Measurements from ENCODE around the gene GPR161.
A peak's percentile ranks its signal among the peaks of the same experiment; 100 is the strongest.

The GPR161 gene

DNA sequence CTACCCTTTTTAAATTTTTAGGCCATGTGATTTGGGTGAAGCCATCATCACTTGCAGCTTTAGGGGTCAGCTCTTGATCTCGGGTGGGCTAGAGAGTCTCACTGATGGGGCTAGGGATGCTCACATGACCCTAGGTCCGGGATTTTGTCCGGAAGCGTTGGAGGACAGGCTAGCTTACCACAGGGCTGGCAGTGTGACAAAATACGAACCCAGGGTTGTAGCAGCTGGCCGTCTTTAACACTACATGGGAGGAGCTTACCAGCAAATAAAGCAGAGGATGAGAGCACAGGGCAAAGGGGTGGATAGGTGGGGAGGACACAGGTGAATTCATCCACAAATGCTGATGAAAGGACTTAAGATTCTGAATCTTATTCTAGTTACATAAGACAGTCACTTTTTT, 21.9 kb downstream of the GPR161 start:
- DNase-seq (ENCODE audit: low read depth): no peak
- TF ChIP-seq, protein P1, sequence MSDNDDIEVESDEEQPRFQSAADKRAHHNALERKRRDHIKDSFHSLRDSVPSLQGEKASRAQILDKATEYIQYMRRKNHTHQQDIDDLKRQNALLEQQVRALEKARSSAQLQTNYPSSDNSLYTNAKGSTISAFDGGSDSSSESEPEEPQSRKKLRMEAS (IDR thresholded peaks at IDR 0.05; ENCODE audit: low read depth, low read length): no peak
- TF ChIP-seq, protein P2, sequence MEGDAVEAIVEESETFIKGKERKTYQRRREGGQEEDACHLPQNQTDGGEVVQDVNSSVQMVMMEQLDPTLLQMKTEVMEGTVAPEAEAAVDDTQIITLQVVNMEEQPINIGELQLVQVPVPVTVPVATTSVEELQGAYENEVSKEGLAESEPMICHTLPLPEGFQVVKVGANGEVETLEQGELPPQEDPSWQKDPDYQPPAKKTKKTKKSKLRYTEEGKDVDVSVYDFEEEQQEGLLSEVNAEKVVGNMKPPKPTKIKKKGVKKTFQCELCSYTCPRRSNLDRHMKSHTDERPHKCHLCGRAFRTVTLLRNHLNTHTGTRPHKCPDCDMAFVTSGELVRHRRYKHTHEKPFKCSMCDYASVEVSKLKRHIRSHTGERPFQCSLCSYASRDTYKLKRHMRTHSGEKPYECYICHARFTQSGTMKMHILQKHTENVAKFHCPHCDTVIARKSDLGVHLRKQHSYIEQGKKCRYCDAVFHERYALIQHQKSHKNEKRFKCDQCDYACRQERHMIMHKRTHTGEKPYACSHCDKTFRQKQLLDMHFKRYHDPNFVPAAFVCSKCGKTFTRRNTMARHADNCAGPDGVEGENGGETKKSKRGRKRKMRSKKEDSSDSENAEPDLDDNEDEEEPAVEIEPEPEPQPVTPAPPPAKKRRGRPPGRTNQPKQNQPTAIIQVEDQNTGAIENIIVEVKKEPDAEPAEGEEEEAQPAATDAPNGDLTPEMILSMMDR (IDR thresholded peaks at IDR 0.05; ENCODE audit: low read depth, low read length): no peak
- TF ChIP-seq MYC (IDR thresholded peaks at IDR 0.05; ENCODE audit: low read depth, low read length): no peak
- no peak for TF ChIP-seq POLR2A (IDR thresholded peaks at IDR 0.05; ENCODE audit: extremely low read depth, insufficient read length)
- no peak overlapping the region for H3K4me3 ChIP-seq (ENCODE audit: low read depth, low read length)

DNA sequence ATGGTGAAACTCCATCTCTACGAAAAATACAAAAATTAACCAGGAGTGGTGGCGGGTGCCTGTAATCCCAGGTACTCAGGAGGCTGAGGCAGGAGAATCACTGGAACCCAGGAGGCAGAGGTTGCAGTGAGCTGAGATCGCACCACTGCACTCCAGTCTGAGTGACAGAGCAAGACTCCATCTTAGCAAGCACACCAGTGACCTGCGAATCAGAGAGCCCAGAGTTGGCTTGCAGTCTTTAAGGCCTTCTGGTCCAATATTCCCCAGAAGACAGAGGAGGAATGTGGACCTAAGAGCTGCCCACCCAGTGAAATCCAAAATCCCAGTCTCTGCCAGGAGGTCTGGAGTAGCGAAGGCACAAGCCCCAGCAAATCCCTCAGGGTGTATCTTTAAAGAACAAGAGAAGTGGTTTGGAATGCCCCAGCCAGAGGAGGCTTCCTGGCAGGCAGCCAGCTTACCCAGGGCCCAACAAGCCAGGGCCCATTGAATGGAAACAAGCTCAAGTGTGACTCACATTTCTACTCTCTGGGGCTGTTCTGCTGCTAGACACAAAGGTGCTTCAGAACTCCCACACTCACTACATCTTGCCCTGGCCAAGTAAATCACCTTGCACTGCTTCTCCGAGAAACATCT, 23.9 kb downstream of the GPR161 start:
- DNase-seq (ENCODE audit: low read depth): peak; percentile 29
- TF ChIP-seq, protein P1 (IDR thresholded peaks at IDR 0.05; ENCODE audit: low read depth, low read length): no peak
- TF ChIP-seq, protein P2 (IDR thresholded peaks at IDR 0.05; ENCODE audit: low read depth, low read length): no peak
- TF ChIP-seq MYC (IDR thresholded peaks at IDR 0.05; ENCODE audit: low read depth, low read length): no peak
- no peak for TF ChIP-seq POLR2A (IDR thresholded peaks at IDR 0.05; ENCODE audit: extremely low read depth, insufficient read length)
- H3K4me3 ChIP-seq (ENCODE audit: low read depth, low read length): no peak overlapping the region

DNA sequence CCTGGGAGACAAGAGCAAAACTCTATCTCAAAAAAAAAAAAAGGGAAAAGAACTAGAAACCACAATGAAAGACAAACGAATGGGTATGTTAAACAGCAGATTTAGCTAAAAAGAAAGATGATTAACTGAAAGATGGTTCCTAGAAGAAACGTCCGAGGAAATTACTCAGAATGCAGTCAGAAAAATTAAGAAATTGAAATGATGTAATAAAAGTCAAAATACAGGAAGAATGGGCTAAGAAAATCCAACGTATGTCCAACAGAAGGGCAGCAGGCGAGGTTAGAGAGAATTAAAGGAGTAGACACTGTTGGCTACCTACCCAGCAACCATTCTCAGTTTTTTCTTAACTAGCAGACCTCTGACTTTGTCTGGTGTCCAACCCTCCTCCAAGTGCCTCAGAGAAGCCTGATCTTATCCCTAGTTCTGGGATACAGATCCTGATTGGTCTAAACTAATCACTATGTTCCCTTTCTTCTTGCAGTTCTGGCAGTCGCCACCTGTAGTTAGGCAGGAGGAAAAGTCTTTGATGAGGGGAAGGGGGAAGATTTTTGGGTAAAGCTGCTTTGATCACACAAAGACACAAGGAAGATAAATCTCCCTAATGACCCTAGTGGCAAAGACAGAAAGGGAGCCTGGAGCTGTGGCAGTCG, 25.7 kb downstream of the GPR161 start:
- no peak for DNase-seq (ENCODE audit: low read depth)
- TF ChIP-seq MYC (IDR thresholded peaks at IDR 0.05; ENCODE audit: low read depth, low read length) (no peak), POLR2A (IDR thresholded peaks at IDR 0.05; ENCODE audit: extremely low read depth, insufficient read length) (no peak)
- TF ChIP-seq, protein P2 (IDR thresholded peaks at IDR 0.05; ENCODE audit: low read depth, low read length): no peak
- TF ChIP-seq, protein P1 (IDR thresholded peaks at IDR 0.05; ENCODE audit: low read depth, low read length): no peak
- H3K4me3 ChIP-seq (ENCODE audit: low read depth, low read length): no peak overlapping the region

DNA sequence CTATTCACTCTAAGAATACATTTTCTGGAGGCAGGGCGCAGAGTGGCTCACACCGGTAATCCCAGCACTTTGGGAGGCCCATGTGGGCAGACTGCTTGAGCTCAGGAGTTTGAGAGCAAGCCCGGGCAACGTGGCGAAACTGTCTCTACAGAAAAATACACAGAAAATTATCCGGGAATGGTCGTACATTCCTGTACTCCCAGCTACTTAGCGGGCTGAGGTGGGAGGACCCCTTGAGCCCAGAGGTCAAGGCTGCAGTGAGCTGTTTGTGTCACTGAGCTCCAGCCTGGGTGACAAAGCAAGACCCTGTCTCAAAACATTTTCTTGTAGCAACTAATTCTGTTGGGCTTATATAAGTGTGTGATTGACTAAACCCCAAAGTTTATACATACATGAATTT, 30.5 kb downstream of the GPR161 start:
- H3K4me3 ChIP-seq (ENCODE audit: low read depth, low read length): no peak overlapping the region
- DNase-seq (ENCODE audit: low read depth): no peak
- TF ChIP-seq, protein P2 (IDR thresholded peaks at IDR 0.05; ENCODE audit: low read depth, low read length): no peak
- TF ChIP-seq MYC (IDR thresholded peaks at IDR 0.05; ENCODE audit: low read depth, low read length): no peak
- TF ChIP-seq POLR2A (IDR thresholded peaks at IDR 0.05; ENCODE audit: extremely low read depth, insufficient read length): no peak
- TF ChIP-seq, protein P1 (IDR thresholded peaks at IDR 0.05; ENCODE audit: low read depth, low read length): no peak

DNA sequence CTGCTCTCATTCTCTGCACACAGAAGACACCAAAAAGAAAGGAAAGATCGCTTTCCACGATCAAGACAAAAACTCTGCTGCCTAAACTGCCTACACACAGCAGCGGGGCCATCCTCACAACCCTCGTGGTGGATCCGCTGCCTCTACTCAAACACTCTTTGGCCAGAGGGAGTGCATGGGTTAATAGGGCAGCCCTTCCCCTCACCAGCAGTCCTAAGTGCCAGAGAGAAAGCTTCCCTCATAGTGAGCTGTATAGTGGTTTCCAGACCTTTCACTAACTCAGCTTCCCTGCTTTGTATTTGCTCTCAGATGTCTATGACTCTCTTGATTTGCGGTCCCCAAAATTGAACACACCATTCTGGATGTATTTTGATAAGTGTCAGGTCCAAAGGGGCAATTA, 30.9 kb downstream of the GPR161 start:
- no peak overlapping the region for H3K4me3 ChIP-seq (ENCODE audit: low read depth, low read length)
- DNase-seq (ENCODE audit: low read depth): no peak
- TF ChIP-seq, protein P1 (IDR thresholded peaks at IDR 0.05; ENCODE audit: low read depth, low read length): no peak
- TF ChIP-seq MYC (IDR thresholded peaks at IDR 0.05; ENCODE audit: low read depth, low read length) (no peak), POLR2A (IDR thresholded peaks at IDR 0.05; ENCODE audit: extremely low read depth, insufficient read length) (no peak)
- TF ChIP-seq, protein P2 (IDR thresholded peaks at IDR 0.05; ENCODE audit: low read depth, low read length): no peak

All from NB4 (cell line).